NOMO-1 treated with dmso at 0.1 percent for 144 hours (cell line): ENCODE data around the gene KRT39.
A peak's percentile ranks its signal among the peaks of the same experiment; 100 is the strongest.

Source experiments
- DNase-seq: peaks from one replicate; lab custom pipeline; 2025; ENCODE audit not compliant: unreplicated experiment; lab: John Stamatoyannopoulos, UW

KRT39 gene

GRCh38 chr17:40981115-40981514 is 14.4 kb upstream of the KRT39 start:
- DNase-seq: no peak

- no peak for DNase-seq
Measured at GRCh38 chr17:40980596-40980995, 13.8 kb upstream of the KRT39 start.

- DNase-seq: no peak
Measured at GRCh38 chr17:40980117-40980516, 13.4 kb upstream of the KRT39 start.

GRCh38 chr17:40978575-40979151 is 11.9 kb upstream of the KRT39 start:
- DNase-seq: no peak

- no peak for DNase-seq
Measured at GRCh38 chr17:40975516-40975915, 8.8 kb upstream of the KRT39 start.

- DNase-seq: no peak
Measured at GRCh38 chr17:40974366-40974765, 7.6 kb upstream of the KRT39 start.

- DNase-seq: no peak
Measured at GRCh38 chr17:40967582-40967981, 834 bp upstream of the KRT39 start.

GRCh38 chr17:40963838-40964237 is 2.9 kb downstream of the KRT39 start:
- no peak for DNase-seq

GRCh38 chr17:40962059-40962561 is 4.6 kb downstream of the KRT39 start:
- no peak for DNase-seq

- DNase-seq: no peak
Measured at GRCh38 chr17:40961591-40961990, 5.2 kb downstream of the KRT39 start.

GRCh38 chr17:40960144-40960543 is 6.6 kb downstream of the KRT39 start:
- no peak for DNase-seq

GRCh38 chr17:40958086-40958953 is 8.4 kb downstream of the KRT39 start:
- DNase-seq: no peak

- peak; percentile 29 for DNase-seq
Measured at GRCh38 chr17:40956401-40957254, 10.1 kb downstream of the KRT39 start.

- no peak for DNase-seq
Measured at GRCh38 chr17:40953881-40954280, 12.9 kb downstream of the KRT39 start.

- no peak for DNase-seq
Measured at GRCh38 chr17:40952661-40953060, 14.1 kb downstream of the KRT39 start.

- DNase-seq: no peak
Measured at GRCh38 chr17:40952154-40952553, 14.6 kb downstream of the KRT39 start.

GRCh38 chr17:40951011-40951622 is 15.6 kb downstream of the KRT39 start:
- DNase-seq: no peak

- DNase-seq: no peak
Measured at GRCh38 chr17:40950176-40950575, 16.6 kb downstream of the KRT39 start.

GRCh38 chr17:40949418-40949817 is 17.3 kb downstream of the KRT39 start:
- no peak for DNase-seq

- no peak for DNase-seq
Measured at GRCh38 chr17:40947929-40948328, 18.8 kb downstream of the KRT39 start.

GRCh38 chr17:40945414-40945813 is 21.3 kb downstream of the KRT39 start:
- no peak for DNase-seq
